Measurements from ENCODE around the gene NPRL2. TPM values are rescaled to one million over a fixed set of nuclear protein-coding genes. Genes with fewer than 3 reads are reported as not detected.

NPRL2 gene
- total RNA-seq, 1 donor from 2014 or later: 21.6 TPM

DNA sequence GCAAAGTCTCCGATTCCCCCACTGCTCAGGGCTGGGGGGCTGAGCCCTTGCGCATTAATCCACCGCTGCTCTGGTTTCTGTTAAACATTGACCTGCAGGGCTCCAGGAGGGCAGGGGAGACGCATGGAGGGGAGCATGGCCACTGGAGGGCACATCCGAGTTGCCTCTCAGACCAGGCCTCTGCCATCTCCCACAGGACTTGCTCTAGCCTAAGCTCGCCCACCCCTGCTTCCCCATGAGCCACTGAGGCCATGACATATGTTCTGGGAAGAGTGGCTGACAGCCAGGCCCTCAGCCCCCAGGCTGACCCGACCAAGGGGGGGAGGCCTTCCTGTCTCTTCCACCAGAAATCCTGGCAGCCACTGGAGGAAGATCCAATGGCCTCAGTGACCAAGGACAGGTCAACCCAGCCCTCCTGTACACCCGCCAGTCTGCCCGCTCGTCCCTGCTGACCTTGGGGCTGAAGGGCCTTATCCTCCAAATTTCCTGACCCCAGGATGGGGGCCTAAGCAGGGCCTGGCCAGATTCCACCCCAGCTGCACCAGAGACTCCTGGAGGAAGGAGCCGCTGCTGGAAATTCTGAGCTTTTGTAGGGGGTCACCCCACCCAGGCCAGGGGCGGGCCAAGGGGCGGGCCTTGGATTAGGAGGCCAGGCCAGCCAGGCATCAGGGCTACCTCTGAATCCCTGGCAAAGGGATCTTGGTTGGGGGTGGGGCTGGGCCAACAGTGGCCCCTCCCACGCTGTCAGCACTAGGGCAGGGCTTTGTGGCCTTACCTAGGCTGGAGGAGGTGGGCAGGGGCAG lies 47.4 kb downstream of the NPRL2 start, which contains the start of gene HYAL1:
Gene HYAL1, minus strand, starts transcription at position 562 of the 803 bp plus-strand sequence. CDS start 618 bp downstream, outside the sequence.
- H3K4me3 ChIP-seq: peak within 1 kb of the TSS; percentile 65

GRCh38 chr3:50302095-50303012 lies 48.2 kb downstream of the NPRL2 start:
- Histone ChIP-seq H3K9me3 (no peaks in the 10 kb centered on the region), H3K27me3 (no peaks in the 10 kb centered on the region), H3K36me3 (no peaks in the 10 kb centered on the region), H3K4me3 (peak overlapping the region; percentile 65), H3K27ac (peak overlapping the region; percentile 79), H3K4me1 (peaks cover 33% of the 10 kb centered on the region)
- TF ChIP-seq CTCF (IDR thresholded peaks at IDR 0.05): no peak
- intact Hi-C loops (cut with DNase I): no loop called here
- DNase-seq (no peak), ATAC-seq (no peak)

More for the DNA sequence above, 47.4 kb downstream of the NPRL2 start, which contains the start of gene HYAL1:
- Histone ChIP-seq H3K27me3 (no peaks in the 10 kb centered on the region), H3K36me3 (no peaks in the 10 kb centered on the region), H3K9me3 (no peaks in the 10 kb centered on the region), H3K4me1 (peaks cover 29% of the 10 kb centered on the region), H3K27ac (peak within 1 kb of the TSS; percentile 79)
- intact Hi-C loops (cut with DNase I): no loop called here
- ATAC-seq (peak; percentile 63), DNase-seq (peak; percentile 92)
- TF ChIP-seq CTCF (IDR thresholded peaks at IDR 0.05): peak; percentile 32

- no peak for TF ChIP-seq CTCF (IDR thresholded peaks at IDR 0.05)
- H3K27ac ChIP-seq: peak overlapping the region; percentile 87
- ATAC-seq (no peak), DNase-seq (no peak)
- no peaks in the 10 kb centered on the region for H3K27me3 ChIP-seq
- intact Hi-C loops (cut with DNase I): no loop called here
- H3K4me3 ChIP-seq: peak overlapping the region; percentile 65
- peaks cover 33% of the 10 kb centered on the region for H3K4me1 ChIP-seq
- H3K36me3 ChIP-seq: no peaks in the 10 kb centered on the region
- no peaks in the 10 kb centered on the region for H3K9me3 ChIP-seq
Observed at GRCh38 chr3:50300681-50301254, 49.8 kb downstream of the NPRL2 start.

- no peaks in the 10 kb centered on the region for H3K36me3 ChIP-seq
- peak overlapping the region; percentile 65 for H3K4me3 ChIP-seq
- intact Hi-C loops (cut with DNase I): no loop called here
- H3K27me3 ChIP-seq: no peaks in the 10 kb centered on the region
- no peaks in the 10 kb centered on the region for H3K9me3 ChIP-seq
- H3K4me1 ChIP-seq: peaks cover 33% of the 10 kb centered on the region
- DNase-seq (no peak), ATAC-seq (peak; percentile 14)
- H3K27ac ChIP-seq: peak overlapping the region; percentile 87
- TF ChIP-seq CTCF (IDR thresholded peaks at IDR 0.05): no peak
Observed at GRCh38 chr3:50299929-50300680, 50.5 kb downstream of the NPRL2 start.

GRCh38 chr3:50299638-50299928 lies 51.0 kb downstream of the NPRL2 start:
- intact Hi-C loops (cut with DNase I): no loop called here
- ATAC-seq: no peak
- Histone ChIP-seq H3K27ac (peak overlapping the region; percentile 87), H3K36me3 (no peaks in the 10 kb centered on the region), H3K27me3 (no peaks in the 10 kb centered on the region), H3K4me1 (peaks cover 33% of the 10 kb centered on the region), H3K4me3 (peak overlapping the region; percentile 65), H3K9me3 (no peaks in the 10 kb centered on the region)
- no peak for DNase-seq
- no peak for TF ChIP-seq CTCF (IDR thresholded peaks at IDR 0.05)
